Measurements from ENCODE around the gene PDLIM5.

The PDLIM5 gene

GRCh38 chr4:94558392-94558904 is 106.7 kb downstream of the PDLIM5 start:
- ATAC-seq (no peak), DNase-seq (ENCODE audit: low spot score in 2 of 2) (no peak)

DNA sequence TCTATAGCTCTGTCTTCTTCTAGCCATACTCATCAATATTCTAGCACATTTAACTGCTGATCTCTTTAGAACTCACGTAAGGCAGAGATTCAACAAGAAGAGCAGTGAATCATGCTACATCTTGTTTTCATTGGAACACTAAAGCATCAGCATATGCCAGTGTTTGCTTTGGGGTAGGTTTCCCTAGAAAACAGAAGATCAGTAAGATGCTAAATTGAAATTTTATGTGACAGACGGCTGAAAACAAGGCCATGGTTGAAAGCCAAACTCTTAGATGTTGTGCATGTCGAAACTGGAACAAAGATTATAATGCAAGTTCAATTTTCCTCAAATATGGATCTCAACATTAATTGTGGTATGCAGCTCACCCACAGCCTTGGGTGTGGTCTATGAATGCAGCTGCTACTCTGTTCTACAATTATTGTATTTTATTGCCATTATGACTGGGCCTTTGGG is 107.6 kb downstream of the PDLIM5 start:
- H3K4me3 Mint-ChIP-seq: no peak overlapping the region
- no peak for ATAC-seq
- no peaks in the 10 kb centered on the region for H3K36me3 Mint-ChIP-seq
- H3K4me1 Mint-ChIP-seq: peaks cover 8% of the 10 kb centered on the region
- DNase-seq (ENCODE audit: low spot score in 2 of 2): no peak
- no peaks in the 10 kb centered on the region for H3K9me3 Mint-ChIP-seq
- no peak overlapping the region for H3K27ac Mint-ChIP-seq

More at GRCh38 chr4:94558392-94558904, 106.7 kb downstream of the PDLIM5 start:
- H3K36me3 Mint-ChIP-seq: no peaks in the 10 kb centered on the region
- H3K4me3 Mint-ChIP-seq: no peak overlapping the region
- no peaks in the 10 kb centered on the region for H3K9me3 Mint-ChIP-seq
- H3K27ac Mint-ChIP-seq: no peak overlapping the region
- H3K4me1 Mint-ChIP-seq: peaks cover 8% of the 10 kb centered on the region

- Mint-ChIP-seq H3K4me3 (no peak overlapping the region), H3K27ac (no peak overlapping the region), H3K9me3 (no peaks in the 10 kb centered on the region), H3K36me3 (no peaks in the 10 kb centered on the region), H3K4me1 (peaks cover 8% of the 10 kb centered on the region)
- ATAC-seq (peak; percentile 51), DNase-seq (ENCODE audit: low spot score in 2 of 2) (no peak)
Measured at GRCh38 chr4:94561249-94562024, 109.7 kb downstream of the PDLIM5 start.

GRCh38 chr4:94562285-94562684 is 110.5 kb downstream of the PDLIM5 start:
- DNase-seq (ENCODE audit: low spot score in 2 of 2) (no peak), ATAC-seq (no peak)
- no peak overlapping the region for H3K4me3 Mint-ChIP-seq
- no peak overlapping the region for H3K27ac Mint-ChIP-seq
- peaks cover 8% of the 10 kb centered on the region for H3K4me1 Mint-ChIP-seq
- no peaks in the 10 kb centered on the region for H3K9me3 Mint-ChIP-seq
- H3K36me3 Mint-ChIP-seq: no peaks in the 10 kb centered on the region

DNA sequence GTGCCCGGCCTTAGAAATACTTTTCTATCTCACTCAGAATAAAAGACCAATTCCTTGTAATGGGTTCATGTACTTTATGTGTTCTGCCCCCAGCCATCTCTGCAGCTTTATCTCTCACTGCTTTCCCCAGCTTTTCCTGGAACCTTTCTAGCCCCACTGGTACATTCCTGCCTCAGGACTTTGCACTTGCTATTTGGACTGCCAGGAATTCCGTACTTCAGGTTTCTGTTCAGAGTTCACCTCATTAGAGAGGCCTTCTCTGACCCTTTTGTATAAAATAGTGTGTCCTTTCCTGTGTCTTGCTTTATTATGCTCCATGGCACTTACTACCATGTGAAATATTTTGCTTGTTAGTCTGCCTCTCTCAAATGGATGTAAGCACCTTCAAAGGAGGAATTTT is 112.5 kb downstream of the PDLIM5 start:
- ATAC-seq (no peak), DNase-seq (ENCODE audit: low spot score in 2 of 2) (no peak)
- no peak overlapping the region for H3K27ac Mint-ChIP-seq
- no peaks in the 10 kb centered on the region for H3K36me3 Mint-ChIP-seq
- peaks cover 13% of the 10 kb centered on the region for H3K4me1 Mint-ChIP-seq
- H3K4me3 Mint-ChIP-seq: no peak overlapping the region
- no peaks in the 10 kb centered on the region for H3K9me3 Mint-ChIP-seq

DNA sequence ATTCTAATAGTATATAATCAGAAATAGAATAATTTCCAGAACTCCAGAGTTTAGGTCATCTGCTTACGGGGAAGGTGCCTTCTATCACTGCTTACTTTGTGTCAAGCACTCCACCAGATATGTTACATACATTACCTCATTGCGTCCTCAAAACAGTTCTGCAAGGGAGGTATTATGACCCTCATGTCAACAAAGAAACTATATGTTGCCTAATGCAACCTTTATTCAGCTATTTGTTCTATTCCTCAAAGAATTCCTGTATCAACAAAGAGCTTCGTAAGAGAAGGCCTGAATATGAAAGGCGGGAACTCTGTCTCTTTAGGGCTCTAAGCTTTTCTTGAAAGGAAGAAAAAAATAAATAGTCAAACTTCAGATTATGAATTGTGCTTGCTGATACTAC is 114.7 kb downstream of the PDLIM5 start:
- no peak overlapping the region for H3K27ac Mint-ChIP-seq
- H3K4me3 Mint-ChIP-seq: no peak overlapping the region
- H3K9me3 Mint-ChIP-seq: no peaks in the 10 kb centered on the region
- ATAC-seq: no peak
- peaks cover 9% of the 10 kb centered on the region for H3K4me1 Mint-ChIP-seq
- DNase-seq (ENCODE audit: low spot score in 2 of 2): no peak
- no peaks in the 10 kb centered on the region for H3K36me3 Mint-ChIP-seq

DNA sequence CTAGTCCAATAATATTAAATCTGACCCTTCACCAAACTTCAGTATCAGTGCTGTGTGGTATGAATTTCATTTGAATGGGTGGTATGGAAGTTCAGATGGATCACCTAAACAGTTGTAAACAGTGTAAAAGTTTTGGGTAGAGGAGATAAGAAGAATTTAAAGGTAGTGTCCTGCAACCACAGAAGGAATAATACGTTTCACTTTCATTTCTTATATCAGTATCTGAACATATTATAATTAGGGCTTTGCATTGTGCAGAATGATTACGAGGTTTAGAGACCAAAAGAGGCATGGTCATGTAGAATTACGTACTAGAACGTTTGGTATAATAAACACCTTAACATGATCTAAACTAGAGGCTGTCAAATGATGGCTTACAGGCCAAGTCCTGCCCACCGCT is 116.1 kb downstream of the PDLIM5 start:
- Mint-ChIP-seq H3K27ac (no peak overlapping the region), H3K9me3 (no peaks in the 10 kb centered on the region), H3K4me1 (peaks cover 5% of the 10 kb centered on the region), H3K4me3 (no peak overlapping the region), H3K36me3 (no peaks in the 10 kb centered on the region)
- no peak for DNase-seq (ENCODE audit: low spot score in 2 of 2)
- ATAC-seq: no peak

GRCh38 chr4:94570558-94570957 is 118.8 kb downstream of the PDLIM5 start:
- Mint-ChIP-seq H3K4me3 (no peak overlapping the region), H3K27ac (no peak overlapping the region), H3K4me1 (peaks cover 5% of the 10 kb centered on the region), H3K36me3 (no peaks in the 10 kb centered on the region), H3K9me3 (no peaks in the 10 kb centered on the region)
- ATAC-seq: no peak
- no peak for DNase-seq (ENCODE audit: low spot score in 2 of 2)

GRCh38 chr4:94571298-94571697 is 119.6 kb downstream of the PDLIM5 start:
- peaks cover 6% of the 10 kb centered on the region for H3K36me3 Mint-ChIP-seq
- no peak overlapping the region for H3K4me3 Mint-ChIP-seq
- H3K4me1 Mint-ChIP-seq: peaks cover 5% of the 10 kb centered on the region
- no peaks in the 10 kb centered on the region for H3K9me3 Mint-ChIP-seq
- ATAC-seq (no peak), DNase-seq (ENCODE audit: low spot score in 2 of 2) (no peak)
- H3K27ac Mint-ChIP-seq: no peak overlapping the region

- no peak for ATAC-seq
- Mint-ChIP-seq H3K4me3 (no peak overlapping the region), H3K36me3 (peaks cover 6% of the 10 kb centered on the region), H3K27ac (no peak overlapping the region), H3K9me3 (no peaks in the 10 kb centered on the region), H3K4me1 (peaks cover 5% of the 10 kb centered on the region)
- DNase-seq (ENCODE audit: low spot score in 2 of 2): no peak
Measured at GRCh38 chr4:94571715-94572114, 120.0 kb downstream of the PDLIM5 start.

GRCh38 chr4:94574050-94574449 is 122.3 kb downstream of the PDLIM5 start:
- Mint-ChIP-seq H3K4me1 (no peaks in the 10 kb centered on the region), H3K36me3 (peaks cover 6% of the 10 kb centered on the region), H3K9me3 (no peaks in the 10 kb centered on the region), H3K27ac (no peak overlapping the region), H3K4me3 (no peak overlapping the region)
- no peak for ATAC-seq
- no peak for DNase-seq (ENCODE audit: low spot score in 2 of 2)

DNA sequence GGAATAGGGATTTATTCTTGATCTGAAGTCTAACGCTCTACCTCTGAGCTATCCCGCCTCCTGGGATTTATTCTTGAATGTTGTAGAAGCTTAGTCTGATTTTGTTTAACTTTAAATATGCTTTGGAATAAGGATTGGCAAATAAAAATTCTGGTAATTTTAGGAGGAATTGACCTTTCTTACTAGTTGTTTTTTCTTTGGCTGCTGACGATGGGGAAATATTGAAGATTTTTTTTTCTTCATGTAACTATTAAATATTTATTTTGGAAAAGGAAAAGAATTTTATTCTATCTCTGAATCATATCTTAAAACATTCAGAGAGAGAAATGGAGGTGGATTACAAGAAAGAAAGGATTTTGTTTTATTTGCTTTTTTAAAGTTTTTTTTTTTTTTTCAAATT is 122.9 kb downstream of the PDLIM5 start:
- DNase-seq (ENCODE audit: low spot score in 2 of 2) (no peak), ATAC-seq (no peak)
- Mint-ChIP-seq H3K9me3 (no peaks in the 10 kb centered on the region), H3K4me3 (no peak overlapping the region), H3K36me3 (peaks cover 6% of the 10 kb centered on the region), H3K27ac (no peak overlapping the region), H3K4me1 (no peaks in the 10 kb centered on the region)

GRCh38 chr4:94575652-94576051 is 123.9 kb downstream of the PDLIM5 start:
- H3K9me3 Mint-ChIP-seq: no peaks in the 10 kb centered on the region
- H3K36me3 Mint-ChIP-seq: peaks cover 6% of the 10 kb centered on the region
- no peak overlapping the region for H3K27ac Mint-ChIP-seq
- no peaks in the 10 kb centered on the region for H3K4me1 Mint-ChIP-seq
- no peak for ATAC-seq
- H3K4me3 Mint-ChIP-seq: no peak overlapping the region
- no peak for DNase-seq (ENCODE audit: low spot score in 2 of 2)

GRCh38 chr4:94576210-94576609 is 124.5 kb downstream of the PDLIM5 start:
- Mint-ChIP-seq H3K9me3 (no peaks in the 10 kb centered on the region), H3K4me1 (no peaks in the 10 kb centered on the region), H3K4me3 (no peak overlapping the region), H3K27ac (no peak overlapping the region), H3K36me3 (peaks cover 6% of the 10 kb centered on the region)
- DNase-seq (ENCODE audit: low spot score in 2 of 2) (no peak), ATAC-seq (no peak)

DNA sequence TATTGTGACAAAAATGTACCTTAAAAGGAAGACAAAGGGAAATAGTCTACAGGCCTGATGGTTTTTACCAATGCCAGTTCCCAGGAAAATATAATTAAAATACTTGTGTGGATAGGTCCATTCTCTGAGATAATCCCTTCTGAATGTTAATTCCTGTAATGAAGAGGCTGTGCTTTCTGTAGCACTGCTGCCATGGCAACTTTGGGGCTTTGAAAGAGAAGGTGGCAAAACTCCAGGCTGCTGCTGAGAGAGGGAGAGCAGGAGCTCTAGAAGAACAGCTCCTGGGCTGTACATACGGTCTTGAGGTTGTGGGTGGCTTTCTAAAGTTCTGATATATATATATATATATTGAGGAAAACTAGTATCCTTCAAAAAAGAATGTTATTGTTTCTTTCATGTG is 125.4 kb downstream of the PDLIM5 start:
- Mint-ChIP-seq H3K27ac (no peak overlapping the region), H3K9me3 (no peaks in the 10 kb centered on the region), H3K4me1 (no peaks in the 10 kb centered on the region), H3K36me3 (peaks cover 6% of the 10 kb centered on the region), H3K4me3 (no peak overlapping the region)
- DNase-seq (ENCODE audit: low spot score in 2 of 2) (no peak), ATAC-seq (no peak)

DNA sequence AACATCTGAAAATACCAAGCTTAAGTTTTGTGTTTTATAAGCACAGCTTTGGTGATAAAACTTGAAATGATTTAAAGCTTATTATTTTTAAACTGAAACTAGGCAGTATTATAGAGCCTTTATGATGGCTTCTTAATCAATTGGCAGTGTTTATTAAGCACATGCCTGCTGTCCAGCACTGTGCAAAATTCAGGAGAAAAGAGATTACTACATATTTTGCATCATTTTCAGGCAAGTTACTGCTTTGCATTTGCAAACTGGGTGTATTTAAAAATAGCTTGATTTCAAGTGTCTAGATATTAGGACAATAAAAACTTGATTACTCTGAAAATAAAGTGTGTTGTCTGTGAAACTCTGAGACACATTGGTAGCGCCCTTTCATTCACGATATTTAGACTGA is 126.5 kb downstream of the PDLIM5 start:
- Mint-ChIP-seq H3K4me1 (no peaks in the 10 kb centered on the region), H3K4me3 (no peak overlapping the region), H3K27ac (no peak overlapping the region), H3K36me3 (peaks cover 6% of the 10 kb centered on the region), H3K9me3 (no peaks in the 10 kb centered on the region)
- DNase-seq (ENCODE audit: low spot score in 2 of 2) (no peak), ATAC-seq (no peak)
